ENCODE measurements around the gene OR52E8.

The OR52E8 gene

GRCh38 chr11:5807580-5807979 lies 49.9 kb downstream of the OR52E8 start:
- no peak for DNase-seq
